ENCODE data around the gene SLC66A2.

- TF ChIP-seq CTCF (IDR thresholded peaks at IDR 0.05), result no peak
- TF ChIP-seq EP300 (IDR thresholded peaks at IDR 0.05), result no peak
Measured at GRCh38 chr18:79903787-79904356, 47.6 kb downstream of the SLC66A2 start.

Data from stomach (tissue), 4 donors.